ENCODE measurements around the gene PYHIN1.

PYHIN1 gene

DNA sequence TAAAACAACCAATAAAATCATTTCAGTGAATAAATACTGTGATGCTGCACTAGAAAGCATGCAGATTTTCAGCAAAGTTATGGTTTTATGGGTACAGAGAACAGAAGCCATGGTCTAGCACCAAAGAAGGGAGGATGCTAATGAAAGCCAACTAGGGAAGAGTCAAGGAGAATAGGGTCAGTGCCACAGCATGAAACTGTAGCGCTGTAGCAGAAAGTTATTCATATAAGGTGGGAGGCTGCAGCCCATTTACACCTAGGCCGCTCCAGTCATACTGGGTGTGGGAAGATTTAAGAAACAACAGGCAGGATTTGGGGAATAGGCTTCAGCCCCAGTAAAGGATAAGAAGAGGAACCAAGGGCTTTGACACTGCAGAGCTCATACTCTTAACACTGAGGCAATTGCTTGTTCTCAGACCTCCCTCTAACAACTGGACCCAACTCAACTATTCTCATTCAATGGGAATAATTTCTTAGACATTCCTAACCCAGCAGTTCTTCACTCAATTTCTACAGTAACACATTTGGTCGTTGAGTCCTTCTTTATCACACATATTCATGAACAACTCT, 82.7 kb downstream of the PYHIN1 start:
- DNase-seq (ENCODE audit: low read depth), result no peak

DNA sequence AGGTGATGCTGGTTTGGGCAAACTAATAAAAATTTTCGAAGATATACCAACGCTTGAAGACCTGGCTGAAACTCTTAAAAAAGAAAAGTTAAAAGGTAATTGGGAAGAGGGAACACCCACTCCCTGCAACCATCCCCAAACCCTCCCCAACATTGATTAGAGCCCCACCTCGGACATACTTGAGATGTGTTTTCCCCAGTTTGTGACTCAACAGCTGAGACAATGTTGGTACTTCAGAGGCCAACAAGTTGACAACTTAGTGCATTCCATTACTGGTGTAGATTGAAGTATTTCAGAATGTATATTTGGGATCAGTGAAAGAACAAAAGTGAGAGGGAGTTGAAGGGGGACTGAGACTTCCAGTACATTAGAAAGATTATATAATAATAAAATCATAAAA, 83.5 kb downstream of the PYHIN1 start:
- DNase-seq (ENCODE audit: low read depth), result peak; percentile 30

DNA sequence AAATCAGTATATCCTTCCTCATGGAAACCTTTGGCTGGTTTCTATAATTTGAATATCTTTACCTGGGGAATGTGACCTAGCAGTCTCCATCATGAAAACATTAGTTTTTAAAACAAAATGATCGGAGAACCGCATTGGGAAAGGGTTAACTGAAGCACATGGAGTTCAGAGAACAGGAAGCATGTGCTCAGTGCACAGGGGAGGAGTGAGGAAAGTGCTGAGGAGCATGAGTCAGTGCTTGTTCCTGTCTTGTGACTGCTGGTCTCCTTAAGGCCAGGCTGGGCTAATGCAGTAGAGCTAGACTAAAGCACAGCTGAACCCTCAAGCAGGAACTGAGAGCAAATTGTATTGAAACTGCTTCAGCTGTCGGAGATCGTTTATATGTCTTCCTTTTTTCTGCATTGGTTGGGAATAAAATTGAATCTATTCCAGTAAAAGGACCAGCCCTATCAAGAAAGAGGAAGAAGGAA, 84.1 kb downstream of the PYHIN1 start:
- DNase-seq (ENCODE audit: low read depth), result peak; percentile 97

DNA sequence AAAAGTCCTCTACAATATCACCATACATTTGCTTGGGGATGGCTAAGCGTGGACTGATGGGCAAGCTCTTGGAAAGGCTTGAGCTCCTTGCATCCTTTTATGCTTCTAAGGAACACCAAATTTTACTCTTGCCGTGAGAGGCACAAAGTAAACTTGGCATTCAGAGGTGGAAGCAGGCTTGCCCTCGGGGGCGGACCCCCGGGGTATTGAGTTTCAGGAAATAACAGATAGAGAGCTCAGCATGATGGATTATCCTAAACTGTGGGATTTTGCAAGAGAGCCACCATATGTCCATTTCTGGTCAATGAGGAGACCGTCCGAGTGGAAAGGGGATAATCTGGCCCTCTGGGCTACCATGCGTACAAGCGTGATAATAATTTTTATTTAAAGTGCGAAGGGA, 92.4 kb downstream of the PYHIN1 start:
- DNase-seq (ENCODE audit: low read depth), result no peak

DNA sequence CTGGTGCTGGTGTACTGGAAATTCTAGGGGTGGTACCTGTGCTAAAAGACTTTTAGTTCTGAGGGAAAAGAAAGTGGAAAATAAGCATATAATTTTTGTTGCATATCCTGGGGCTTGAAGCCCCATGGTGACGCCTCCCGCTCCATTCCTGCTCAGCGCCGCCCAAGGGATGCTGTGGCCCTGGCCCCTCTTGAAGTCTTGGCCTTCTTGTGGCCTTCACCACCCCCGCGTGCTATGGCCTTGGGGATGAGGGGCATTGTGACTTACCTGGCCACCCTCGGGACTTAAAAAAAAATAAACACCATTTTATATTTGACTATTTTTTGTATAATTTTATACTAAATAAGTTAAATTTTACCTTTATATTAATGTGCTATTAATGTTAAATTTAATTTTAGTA, 93.7 kb downstream of the PYHIN1 start:
- DNase-seq (ENCODE audit: low read depth), result no peak
